ENCODE data around the gene NLRP2B. TPM values are rescaled to one million over a fixed set of nuclear protein-coding genes. Genes with fewer than 3 reads are reported as not detected.

The NLRP2B gene
- total and polyA plus RNA-seq, 2 of the 8 experiments (the other 6 are each of a cell fraction or from before 2014, with no cell fraction given): not detected

DNA sequence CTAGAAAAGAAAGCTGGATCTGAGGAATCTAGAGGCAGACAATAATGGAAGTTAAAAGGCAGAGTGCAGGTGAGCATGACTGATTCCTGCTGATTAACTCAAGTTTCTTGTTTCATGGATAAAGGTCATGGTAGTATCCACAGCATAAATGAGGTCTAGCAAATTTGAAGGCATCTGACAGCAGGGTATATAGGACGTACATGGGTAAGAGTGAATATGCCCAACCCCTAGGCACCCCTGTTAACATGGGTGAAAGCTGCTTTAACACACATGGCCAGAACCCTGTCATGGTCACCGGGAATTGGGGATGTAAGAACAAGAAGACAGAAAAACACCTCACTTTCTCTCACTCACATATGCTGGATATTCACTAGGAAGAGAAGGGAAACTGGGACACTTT is 25.0 kb downstream of the NLRP2B start (continued):
- no peak for TF ChIP-seq NANOG (IDR thresholded peaks at IDR 0.05; ENCODE audit: insufficient read depth, low read depth, low read length, poor library complexity, severe bottlenecking)

All from H1 (cell line).